Measurements from ENCODE around the gene TPD52L2. TPM values are rescaled to one million over a fixed set of nuclear protein-coding genes. Genes with fewer than 3 reads are reported as not detected.

The TPD52L2 gene
- total RNA-seq (ENCODE audit: unreplicated experiment): 85.5 TPM
- long read RNA-seq, full-length matches to known transcripts: 85 of 93 reads
- long read RNA-seq, partial matches to known transcripts: 1 of 93 reads
- long read RNA-seq, other reads (novel, unspliced or antisense): 7 of 93 reads

- Mint-ChIP-seq H3K9me3 (ENCODE audit: unreplicated experiment) (no peaks in the 10 kb centered on the region), H3K27ac (ENCODE audit: unreplicated experiment) (peak within 1 kb of the TSS; percentile 93), H3K4me1 (ENCODE audit: unreplicated experiment) (peaks cover 18% of the 10 kb centered on the region), H3K27me3 (ENCODE audit: unreplicated experiment) (peaks cover 11% of the 10 kb centered on the region), H3K36me3 (ENCODE audit: low read depth, unreplicated experiment) (peaks cover 16% of the 10 kb centered on the region), H3K4me3 (ENCODE audit: unreplicated experiment) (peak within 1 kb of the TSS; percentile 97)
- TF ChIP-seq CTCF (IDR thresholded peaks at IDR 0.05; ENCODE audit: unreplicated experiment): no peak
- DNase-seq (ENCODE audit: low spot score): peak; percentile 97
Measured at GRCh38 chr20:63864978-63865640, at the start of gene TPD52L2. TPD52L2 (plus strand) TSS chr20:63865270; CDS start chr20:63865366, 96 bp downstream.

- H3K27ac Mint-ChIP-seq (ENCODE audit: unreplicated experiment): no peak overlapping the region
- DNase-seq (ENCODE audit: low spot score): no peak
- peaks cover 18% of the 10 kb centered on the region for H3K36me3 Mint-ChIP-seq (ENCODE audit: low read depth, unreplicated experiment)
- peaks cover 5% of the 10 kb centered on the region for H3K27me3 Mint-ChIP-seq (ENCODE audit: unreplicated experiment)
- peaks cover 8% of the 10 kb centered on the region for H3K4me1 Mint-ChIP-seq (ENCODE audit: unreplicated experiment)
- H3K4me3 Mint-ChIP-seq (ENCODE audit: unreplicated experiment): no peak overlapping the region
- no peak for TF ChIP-seq CTCF (IDR thresholded peaks at IDR 0.05; ENCODE audit: unreplicated experiment)
- H3K9me3 Mint-ChIP-seq (ENCODE audit: unreplicated experiment): no peaks in the 10 kb centered on the region
Measured at GRCh38 chr20:63815615-63816253, 49.3 kb upstream of the TPD52L2 start.

- Mint-ChIP-seq H3K9me3 (ENCODE audit: unreplicated experiment) (no peaks in the 10 kb centered on the region), H3K27ac (ENCODE audit: unreplicated experiment) (no peak overlapping the region), H3K4me3 (ENCODE audit: unreplicated experiment) (no peak overlapping the region), H3K36me3 (ENCODE audit: low read depth, unreplicated experiment) (peaks cover 19% of the 10 kb centered on the region), H3K4me1 (ENCODE audit: unreplicated experiment) (peaks cover 21% of the 10 kb centered on the region), H3K27me3 (ENCODE audit: unreplicated experiment) (peaks cover 5% of the 10 kb centered on the region)
- no peak for TF ChIP-seq CTCF (IDR thresholded peaks at IDR 0.05; ENCODE audit: unreplicated experiment)
- DNase-seq (ENCODE audit: low spot score): no peak
Measured at GRCh38 chr20:63819224-63819921, 45.7 kb upstream of the TPD52L2 start.

GRCh38 chr20:63821811-63822210, 43.3 kb upstream of the TPD52L2 start:
- peak overlapping the region; percentile 47 for H3K4me3 Mint-ChIP-seq (ENCODE audit: unreplicated experiment)
- peaks cover 5% of the 10 kb centered on the region for H3K27me3 Mint-ChIP-seq (ENCODE audit: unreplicated experiment)
- H3K9me3 Mint-ChIP-seq (ENCODE audit: unreplicated experiment): no peaks in the 10 kb centered on the region
- TF ChIP-seq CTCF (IDR thresholded peaks at IDR 0.05; ENCODE audit: unreplicated experiment): no peak
- peaks cover 24% of the 10 kb centered on the region for H3K4me1 Mint-ChIP-seq (ENCODE audit: unreplicated experiment)
- no peak for DNase-seq (ENCODE audit: low spot score)
- H3K27ac Mint-ChIP-seq (ENCODE audit: unreplicated experiment): peak overlapping the region; percentile 76
- peaks cover 4% of the 10 kb centered on the region for H3K36me3 Mint-ChIP-seq (ENCODE audit: low read depth, unreplicated experiment)
